K562 (cell line): ENCODE measurements around the gene ADAT3. TPM values are rescaled to one million over a fixed set of nuclear protein-coding genes. Genes with fewer than 3 reads are reported as not detected.

ENCODE experiments used
- CTBP1 ChIP-seq: fragments of 450-650 bp; IDR thresholded peaks from 2 replicates; pipeline ENCODE4 v1.6.1; 2016; ENCODE audit warnings: borderline replicate concordance
- DIDO1 ChIP-seq: fragments of 450-650 bp; IDR thresholded peaks from 2 replicates; pipeline ENCODE4 v1.6.1; 2016; ENCODE audit warnings: low read depth, missing biosample characterization, missing genetic modification characterization
- HNRNPLL ChIP-seq: fragments of 200-400 bp; formaldehyde crosslinking; IDR thresholded peaks from 2 replicates; pipeline ENCODE4 v1.6.1; 2017; ENCODE audit warnings: low read length, low read depth, mild to moderate bottlenecking; ENCODE audit not compliant: poor library complexity, severe bottlenecking
- LARP7 ChIP-seq: fragments of 450-650 bp; IDR thresholded peaks from 2 replicates; pipeline ENCODE4 v1.6.1; 2016
- MBD1 ChIP-seq: fragments of 250-450 bp; sonication (Bioruptor Pico); IDR thresholded peaks from 2 replicates; pipeline ENCODE4 v1.8.0; 2022; ENCODE audit warnings: inconsistent platforms
- MTA2 ChIP-seq: fragments of 450-650 bp; IDR thresholded peaks from 2 replicates; pipeline ENCODE4 v1.6.1; 2016; ENCODE audit warnings: low read depth
- POLR2AphosphoS5 ChIP-seq: IDR thresholded peaks from 2 replicates; pipeline ENCODE4 v1.6.1; 2011; ENCODE audit warnings: mild to moderate bottlenecking, low read depth, low read length, moderate library complexity; ENCODE audit not compliant: control insufficient read depth, insufficient read depth
- POLR2H ChIP-seq: IDR thresholded peaks from 2 replicates; pipeline ENCODE4 v1.6.1; 2016; ENCODE audit warnings: missing genetic modification characterization, low read depth, mild to moderate bottlenecking, control low read depth, missing compliant biosample characterization, moderate library complexity
- RBM34 ChIP-seq: fragments of 200-400 bp; formaldehyde crosslinking; IDR thresholded peaks from 2 replicates; pipeline ENCODE4 v1.6.1; 2018; ENCODE audit warnings: low read length, borderline replicate concordance; ENCODE audit not compliant: insufficient read depth
- RUNX1 ChIP-seq: sonication (generic); IDR thresholded peaks from 2 replicates; pipeline ENCODE4 v1.6.1; 2016; ENCODE audit warnings: antibody characterized with exemption, low read depth
- VEZF1 ChIP-seq: fragments of 200-800 bp; sonication (Bioruptor generic); IDR thresholded peaks from 2 replicates; pipeline ENCODE4 v1.6.1; 2017; ENCODE audit warnings: missing genetic modification characterization, missing compliant biosample characterization
- ZNF143 ChIP-seq: sonication (generic); formaldehyde crosslinking; IDR thresholded peaks from 2 replicates; pipeline ENCODE4 v1.9.0; 2022; ENCODE audit warnings: mild to moderate bottlenecking, missing genetic modification reagents
- ZNF830 ChIP-seq: fragments of 250-450 bp; sonication (Bioruptor Pico); IDR thresholded peaks from 2 replicates; pipeline ENCODE4 v1.5.0; 2021; ENCODE audit warnings: mild to moderate bottlenecking
- polyA plus RNA-seq, 8 experiments: library from polyadenylated mRNA; depleted of rRNA in 4 of 8; stranded (reverse) in 5 of 8; unstranded in 3 of 8; fragments of >200 nt; fragmentation: Nextera tagmentation in 2 of 8; fragmentation: Illumina TruSeq in 1 of 8; extraction: Ambion mirVana in 2 of 8; extraction: Trizol in 1 of 8; gene quantifications; 2 replicates each; pipeline versions ENCODE4 v1.2.1 to v1.2.3, GENCODE V29; 2011 to 2014; ENCODE audit warnings: inconsistent platforms in 1 of 8, missing spikeins in 1 of 8
- total RNA-seq, 7 experiments: library from RNA; depleted of rRNA in 6 of 7; stranded (reverse); fragments of >200 nt in 6 of 7; fragmentation: Illumina TruSeq in 2 of 7; extraction: Trizol in 2 of 7; gene quantifications; 2 replicates each; pipeline versions ENCODE4 v1.2.1 to v1.2.3, GENCODE V29; 2011 to 2021; ENCODE audit warnings: low replicate concordance in 1 of 7
- TF ChIP-seq, protein P1 (sequence below): fragments of 450-650 bp; formaldehyde crosslinking; IDR thresholded peaks from 2 replicates; pipeline ENCODE4 v1.4.0; 2022; ENCODE audit warnings: missing genetic modification characterization
- TF ChIP-seq, protein P2 (sequence below): fragments of 250-450 bp; sonication (Bioruptor Pico); IDR thresholded peaks from 2 replicates; pipeline ENCODE4 v1.9.0; 2021; ENCODE audit warnings: mild to moderate bottlenecking, inconsistent platforms
- TF ChIP-seq, protein P3 (sequence below): fragments of 450-650 bp; IDR thresholded peaks from 2 replicates; pipeline ENCODE4 v1.6.1; 2018; ENCODE audit not compliant: partially characterized antibody

ADAT3 gene
- total and polyA plus RNA-seq, 9 of the 15 experiments (the other 6 are each of a cell fraction or from before 2014, with no cell fraction given), result 0.67 to 15.6 (median 7.8) TPM; not detected in 4

DNA sequence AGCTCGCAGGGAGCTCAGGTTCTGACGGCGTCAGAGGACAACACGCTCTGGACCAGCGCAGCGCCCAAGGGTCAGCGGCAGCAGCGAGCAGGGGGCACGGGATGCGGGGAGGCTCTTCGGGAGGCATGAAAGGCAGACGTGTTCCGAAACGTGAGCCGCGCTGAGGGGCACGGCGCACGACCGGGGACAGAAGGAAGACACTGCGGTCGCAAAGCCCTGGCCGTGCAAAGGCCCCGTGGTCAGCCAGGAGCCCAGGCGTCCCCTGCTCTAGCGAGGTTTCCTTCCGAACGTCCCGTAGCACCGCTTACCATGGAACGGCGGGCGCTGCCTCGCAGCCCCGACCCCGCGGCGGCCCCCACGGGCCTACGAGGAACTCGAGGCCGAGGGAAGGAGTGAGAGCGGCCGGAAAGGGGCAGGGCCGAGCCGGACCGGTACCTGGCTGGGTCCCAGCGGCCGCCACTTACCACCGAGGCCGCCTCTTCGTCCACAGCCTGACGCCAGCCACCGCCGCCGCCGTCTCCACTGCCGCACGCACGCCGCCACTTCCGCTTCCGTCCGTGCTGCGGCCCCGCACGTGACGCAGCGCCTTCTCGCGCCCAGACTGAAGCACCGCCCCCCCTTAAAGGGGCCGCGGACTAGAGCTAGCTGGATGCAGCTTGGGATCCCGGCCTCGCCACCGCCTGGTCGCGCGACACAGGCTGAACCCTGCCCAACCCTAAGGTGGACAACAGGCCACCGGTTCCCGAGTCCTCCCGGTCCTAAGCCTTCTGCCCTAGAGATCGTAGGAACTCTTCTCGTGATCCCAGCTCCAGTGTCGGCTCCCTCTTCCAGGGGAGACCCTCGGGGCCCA, 29.3 kb upstream of the ADAT3 start (continued):
- TF ChIP-seq, protein P1, sequence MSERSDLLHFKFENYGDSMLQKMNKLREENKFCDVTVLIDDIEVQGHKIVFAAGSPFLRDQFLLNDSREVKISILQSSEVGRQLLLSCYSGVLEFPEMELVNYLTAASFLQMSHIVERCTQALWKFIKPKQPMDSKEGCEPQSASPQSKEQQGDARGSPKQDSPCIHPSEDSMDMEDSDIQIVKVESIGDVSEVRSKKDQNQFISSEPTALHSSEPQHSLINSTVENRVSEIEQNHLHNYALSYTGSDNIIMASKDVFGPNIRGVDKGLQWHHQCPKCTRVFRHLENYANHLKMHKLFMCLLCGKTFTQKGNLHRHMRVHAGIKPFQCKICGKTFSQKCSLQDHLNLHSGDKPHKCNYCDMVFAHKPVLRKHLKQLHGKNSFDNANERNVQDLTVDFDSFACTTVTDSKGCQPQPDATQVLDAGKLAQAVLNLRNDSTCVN (CRISPR knock-in tag), result no peak
- TF ChIP-seq POLR2AphosphoS5 (peak; percentile 78), RUNX1 (peak; percentile 3; the same call in 1 of the 2 replicates), RBM34 (peak; percentile 94; the same call in 1 of the 2 replicates), ZNF143 (0 out of 2 replicates have a peak, but pooled peaks have one; percentile 34), MTA2 (no peak), HNRNPLL (peak; percentile 86), MBD1 (CRISPR knock-in tag) (no peak), ZNF830 (0 out of 2 replicates have a peak, but pooled peaks have one; percentile 17), DIDO1 (tag) (peak; percentile 54; the same call in 1 of the 2 replicates), CTBP1 (peak; percentile 92), POLR2H (tag) (peak; percentile 50; the same call in 1 of the 2 replicates), VEZF1 (CRISPR knock-in tag) (peak; percentile 76), LARP7 (no peak)
- TF ChIP-seq, protein P2, sequence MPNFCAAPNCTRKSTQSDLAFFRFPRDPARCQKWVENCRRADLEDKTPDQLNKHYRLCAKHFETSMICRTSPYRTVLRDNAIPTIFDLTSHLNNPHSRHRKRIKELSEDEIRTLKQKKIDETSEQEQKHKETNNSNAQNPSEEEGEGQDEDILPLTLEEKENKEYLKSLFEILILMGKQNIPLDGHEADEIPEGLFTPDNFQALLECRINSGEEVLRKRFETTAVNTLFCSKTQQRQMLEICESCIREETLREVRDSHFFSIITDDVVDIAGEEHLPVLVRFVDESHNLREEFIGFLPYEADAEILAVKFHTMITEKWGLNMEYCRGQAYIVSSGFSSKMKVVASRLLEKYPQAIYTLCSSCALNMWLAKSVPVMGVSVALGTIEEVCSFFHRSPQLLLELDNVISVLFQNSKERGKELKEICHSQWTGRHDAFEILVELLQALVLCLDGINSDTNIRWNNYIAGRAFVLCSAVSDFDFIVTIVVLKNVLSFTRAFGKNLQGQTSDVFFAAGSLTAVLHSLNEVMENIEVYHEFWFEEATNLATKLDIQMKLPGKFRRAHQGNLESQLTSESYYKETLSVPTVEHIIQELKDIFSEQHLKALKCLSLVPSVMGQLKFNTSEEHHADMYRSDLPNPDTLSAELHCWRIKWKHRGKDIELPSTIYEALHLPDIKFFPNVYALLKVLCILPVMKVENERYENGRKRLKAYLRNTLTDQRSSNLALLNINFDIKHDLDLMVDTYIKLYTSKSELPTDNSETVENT (CRISPR knock-in tag), result peak; percentile 89
- TF ChIP-seq, protein P3, sequence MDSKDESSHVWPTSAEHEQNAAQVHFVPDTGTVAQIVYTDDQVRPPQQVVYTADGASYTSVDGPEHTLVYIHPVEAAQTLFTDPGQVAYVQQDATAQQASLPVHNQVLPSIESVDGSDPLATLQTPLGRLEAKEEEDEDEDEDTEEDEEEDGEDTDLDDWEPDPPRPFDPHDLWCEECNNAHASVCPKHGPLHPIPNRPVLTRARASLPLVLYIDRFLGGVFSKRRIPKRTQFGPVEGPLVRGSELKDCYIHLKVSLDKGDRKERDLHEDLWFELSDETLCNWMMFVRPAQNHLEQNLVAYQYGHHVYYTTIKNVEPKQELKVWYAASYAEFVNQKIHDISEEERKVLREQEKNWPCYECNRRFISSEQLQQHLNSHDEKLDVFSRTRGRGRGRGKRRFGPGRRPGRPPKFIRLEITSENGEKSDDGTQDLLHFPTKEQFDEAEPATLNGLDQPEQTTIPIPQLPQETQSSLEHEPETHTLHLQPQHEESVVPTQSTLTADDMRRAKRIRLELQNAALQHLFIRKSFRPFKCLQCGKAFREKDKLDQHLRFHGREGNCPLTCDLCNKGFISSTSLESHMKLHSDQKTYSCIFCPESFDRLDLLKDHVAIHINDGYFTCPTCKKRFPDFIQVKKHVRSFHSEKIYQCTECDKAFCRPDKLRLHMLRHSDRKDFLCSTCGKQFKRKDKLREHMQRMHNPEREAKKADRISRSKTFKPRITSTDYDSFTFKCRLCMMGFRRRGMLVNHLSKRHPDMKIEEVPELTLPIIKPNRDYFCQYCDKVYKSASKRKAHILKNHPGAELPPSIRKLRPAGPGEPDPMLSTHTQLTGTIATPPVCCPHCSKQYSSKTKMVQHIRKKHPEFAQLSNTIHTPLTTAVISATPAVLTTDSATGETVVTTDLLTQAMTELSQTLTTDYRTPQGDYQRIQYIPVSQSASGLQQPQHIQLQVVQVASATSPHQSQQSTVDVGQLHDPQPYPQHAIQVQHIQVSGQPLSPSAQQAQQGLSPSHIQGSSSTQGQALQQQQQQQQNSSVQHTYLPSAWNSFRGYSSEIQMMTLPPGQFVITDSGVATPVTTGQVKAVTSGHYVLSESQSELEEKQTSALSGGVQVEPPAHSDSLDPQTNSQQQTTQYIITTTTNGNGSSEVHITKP, result peak; percentile 45
